Measurements from ENCODE around the gene HIPK2. TPM values are rescaled to one million over a fixed set of nuclear protein-coding genes. Genes with fewer than 3 reads are reported as not detected.

Gene HIPK2
- total RNA-seq, 1 donor from 2014 or later = 44.0 TPM

DNA sequence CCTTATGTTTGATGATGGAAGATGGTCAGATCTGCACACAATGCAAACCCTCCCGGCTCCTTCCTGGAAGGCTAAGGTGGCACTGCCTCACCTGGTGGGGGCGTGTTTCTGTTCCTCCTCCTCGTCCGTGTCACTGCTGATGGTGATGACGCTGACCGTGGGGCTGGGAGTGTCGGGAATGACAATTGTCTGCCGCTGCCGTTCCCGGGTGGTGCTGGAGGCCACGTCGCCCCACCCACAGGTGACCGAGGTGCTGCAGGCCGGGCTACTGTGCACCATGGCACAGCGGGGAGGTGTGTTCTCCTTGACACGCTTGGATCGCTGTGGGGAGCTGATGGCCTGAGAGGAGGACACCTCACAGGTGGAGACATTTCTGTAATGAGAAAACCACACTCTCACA, 181.2 kb downstream of the HIPK2 start:
- Histone ChIP-seq H3K27me3 (ENCODE audit: control insufficient read depth, insufficient read depth, low read length) (no peaks in the 10 kb centered on the region), H3K4me3 (ENCODE audit: low read depth, low read length) (no peak overlapping the region), H3K36me3 (ENCODE audit: control insufficient read depth, insufficient read depth, low read length) (peaks cover 20% of the 10 kb centered on the region)
- TF ChIP-seq, protein P1, sequence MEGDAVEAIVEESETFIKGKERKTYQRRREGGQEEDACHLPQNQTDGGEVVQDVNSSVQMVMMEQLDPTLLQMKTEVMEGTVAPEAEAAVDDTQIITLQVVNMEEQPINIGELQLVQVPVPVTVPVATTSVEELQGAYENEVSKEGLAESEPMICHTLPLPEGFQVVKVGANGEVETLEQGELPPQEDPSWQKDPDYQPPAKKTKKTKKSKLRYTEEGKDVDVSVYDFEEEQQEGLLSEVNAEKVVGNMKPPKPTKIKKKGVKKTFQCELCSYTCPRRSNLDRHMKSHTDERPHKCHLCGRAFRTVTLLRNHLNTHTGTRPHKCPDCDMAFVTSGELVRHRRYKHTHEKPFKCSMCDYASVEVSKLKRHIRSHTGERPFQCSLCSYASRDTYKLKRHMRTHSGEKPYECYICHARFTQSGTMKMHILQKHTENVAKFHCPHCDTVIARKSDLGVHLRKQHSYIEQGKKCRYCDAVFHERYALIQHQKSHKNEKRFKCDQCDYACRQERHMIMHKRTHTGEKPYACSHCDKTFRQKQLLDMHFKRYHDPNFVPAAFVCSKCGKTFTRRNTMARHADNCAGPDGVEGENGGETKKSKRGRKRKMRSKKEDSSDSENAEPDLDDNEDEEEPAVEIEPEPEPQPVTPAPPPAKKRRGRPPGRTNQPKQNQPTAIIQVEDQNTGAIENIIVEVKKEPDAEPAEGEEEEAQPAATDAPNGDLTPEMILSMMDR (IDR thresholded peaks at IDR 0.05; ENCODE audit: insufficient read depth, low read length, poor library complexity, severe bottlenecking) = no peak
- no peak for DNase-seq (ENCODE audit: low read depth)

DNA sequence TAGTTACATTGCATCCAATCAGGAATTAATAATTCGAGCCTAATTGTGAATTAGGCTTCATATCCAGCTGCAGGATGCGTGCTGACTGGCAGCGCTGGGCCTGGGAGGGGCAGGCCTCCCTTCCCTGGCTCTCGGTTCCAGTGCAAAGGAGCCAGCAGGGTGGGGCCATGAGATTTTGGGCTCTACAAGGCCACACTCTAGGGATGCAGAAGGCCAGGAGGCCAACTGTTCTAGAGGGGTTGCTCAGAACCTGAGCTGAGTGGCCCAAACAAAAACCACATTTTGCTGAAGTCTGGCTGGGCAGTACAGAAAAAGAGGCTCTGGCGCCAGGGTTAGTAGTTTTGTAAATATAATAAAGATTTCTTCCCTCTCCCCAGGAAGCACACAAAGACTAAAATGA, 182.0 kb downstream of the HIPK2 start:
- H3K36me3 ChIP-seq (ENCODE audit: control insufficient read depth, insufficient read depth, low read length) = peaks cover 20% of the 10 kb centered on the region
- no peak for DNase-seq (ENCODE audit: low read depth)
- H3K27me3 ChIP-seq (ENCODE audit: control insufficient read depth, insufficient read depth, low read length) = no peaks in the 10 kb centered on the region
- TF ChIP-seq, protein P1 (IDR thresholded peaks at IDR 0.05; ENCODE audit: insufficient read depth, low read length, poor library complexity, severe bottlenecking) = no peak
- no peak overlapping the region for H3K4me3 ChIP-seq (ENCODE audit: low read depth, low read length)

DNA sequence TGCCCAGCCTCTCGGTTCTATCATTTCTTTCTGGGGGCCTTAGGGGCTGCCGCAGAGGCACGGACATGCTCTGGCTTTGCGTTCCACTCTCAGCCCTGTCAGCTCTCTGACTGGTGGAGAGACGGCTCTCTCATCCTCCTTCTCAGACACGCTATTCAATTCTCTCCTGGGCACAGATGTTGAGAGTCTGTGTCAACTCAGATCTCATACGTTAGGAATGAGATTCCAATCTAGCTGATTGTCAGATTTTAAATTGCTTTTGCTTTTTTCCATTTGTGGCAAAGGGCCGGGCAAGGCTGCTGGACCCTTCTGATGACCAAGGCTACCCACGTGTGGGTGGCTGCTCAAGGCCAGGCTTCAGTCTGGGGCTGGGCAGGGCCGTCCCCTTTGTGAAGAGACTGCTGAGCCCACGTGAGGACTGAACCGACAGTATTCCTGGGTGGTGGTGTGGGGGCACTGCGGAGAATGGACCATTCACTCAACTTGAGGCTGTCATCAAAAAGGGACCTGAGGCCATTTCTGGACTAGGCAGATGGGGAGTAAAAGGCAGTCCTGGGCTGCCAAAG, 182.8 kb downstream of the HIPK2 start:
- Histone ChIP-seq H3K4me3 (ENCODE audit: low read depth, low read length) (no peak overlapping the region), H3K36me3 (ENCODE audit: control insufficient read depth, insufficient read depth, low read length) (peaks cover 17% of the 10 kb centered on the region), H3K27me3 (ENCODE audit: control insufficient read depth, insufficient read depth, low read length) (no peaks in the 10 kb centered on the region)
- no peak for DNase-seq (ENCODE audit: low read depth)
- TF ChIP-seq, protein P1 (IDR thresholded peaks at IDR 0.05; ENCODE audit: insufficient read depth, low read length, poor library complexity, severe bottlenecking) = no peak

DNA sequence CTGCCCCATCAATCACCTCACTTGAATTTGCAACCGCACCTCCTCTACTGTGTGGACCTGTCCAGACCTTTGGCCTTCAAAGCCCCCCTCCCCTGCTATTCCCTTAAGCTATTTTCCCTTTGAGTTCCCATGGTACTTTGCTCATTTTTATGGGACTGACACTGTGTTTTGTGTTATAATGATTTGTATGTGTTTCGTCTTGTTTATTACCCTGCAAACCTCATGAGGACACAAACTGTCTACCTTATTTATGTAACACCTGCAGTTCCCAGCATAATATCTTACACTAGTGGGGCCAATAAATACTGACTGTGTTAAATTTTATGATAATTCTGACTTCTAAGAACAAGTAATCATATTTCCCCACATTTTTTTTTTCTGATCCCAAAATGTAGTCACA, 183.7 kb downstream of the HIPK2 start:
- Histone ChIP-seq H3K36me3 (ENCODE audit: control insufficient read depth, insufficient read depth, low read length) (peaks cover 16% of the 10 kb centered on the region), H3K27me3 (ENCODE audit: control insufficient read depth, insufficient read depth, low read length) (no peaks in the 10 kb centered on the region), H3K4me3 (ENCODE audit: low read depth, low read length) (no peak overlapping the region)
- DNase-seq (ENCODE audit: low read depth) = no peak
- TF ChIP-seq, protein P1 (IDR thresholded peaks at IDR 0.05; ENCODE audit: insufficient read depth, low read length, poor library complexity, severe bottlenecking) = no peak

DNA sequence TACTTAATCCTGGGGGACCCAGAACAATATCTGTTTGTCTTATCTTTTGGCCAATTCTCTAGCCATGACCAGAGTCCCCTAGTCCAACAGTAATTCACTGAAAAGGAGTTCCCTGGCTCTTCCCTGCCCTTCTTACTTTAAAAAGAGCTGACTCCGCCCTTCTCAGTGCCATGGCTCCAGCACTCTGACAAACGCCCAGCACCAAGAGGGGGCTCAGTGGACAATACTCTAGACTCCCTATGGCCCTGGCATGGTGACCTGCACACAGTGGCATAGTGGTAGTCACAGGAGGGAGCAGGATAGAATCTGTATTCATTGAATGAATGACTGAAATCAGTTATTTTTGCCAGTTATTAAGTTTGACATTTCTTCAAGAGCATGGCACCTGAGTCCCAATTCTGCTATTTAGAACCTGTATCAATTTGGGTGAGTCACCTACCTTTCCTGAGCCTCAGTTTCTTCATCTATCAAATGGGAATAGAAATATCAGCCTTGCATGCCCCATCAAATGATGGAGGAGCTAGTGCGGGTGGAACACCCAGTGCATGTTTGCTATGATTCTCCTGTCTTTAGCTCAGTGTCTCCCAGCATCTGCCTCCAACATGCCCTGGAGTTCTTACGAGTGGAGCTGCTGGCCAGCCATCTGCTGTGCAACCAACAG, 184.9 kb downstream of the HIPK2 start:
- no peak for DNase-seq (ENCODE audit: low read depth)
- Histone ChIP-seq H3K4me3 (ENCODE audit: low read depth, low read length) (no peak overlapping the region), H3K36me3 (ENCODE audit: control insufficient read depth, insufficient read depth, low read length) (peaks cover 16% of the 10 kb centered on the region), H3K27me3 (ENCODE audit: control insufficient read depth, insufficient read depth, low read length) (no peaks in the 10 kb centered on the region)
- TF ChIP-seq, protein P1 (IDR thresholded peaks at IDR 0.05; ENCODE audit: insufficient read depth, low read length, poor library complexity, severe bottlenecking) = no peak

Data from kidney epithelial cell (primary cell).